IPS-11a (cell line): ENCODE measurements around the gene RSPO4.

Experiments
- H3K4me3 ChIP-seq: one replicate; pipeline ENCODE4 v1.5.1; 2013; ENCODE audit warnings: low read depth, low read length, control low read depth

Gene RSPO4

GRCh38 chr20:944774-945410, 57.2 kb downstream of the RSPO4 start:
- H3K4me3 ChIP-seq: no peak overlapping the region

- H3K4me3 ChIP-seq: no peak overlapping the region
Observed at GRCh38 chr20:944148-944547, 58.0 kb downstream of the RSPO4 start.

DNA sequence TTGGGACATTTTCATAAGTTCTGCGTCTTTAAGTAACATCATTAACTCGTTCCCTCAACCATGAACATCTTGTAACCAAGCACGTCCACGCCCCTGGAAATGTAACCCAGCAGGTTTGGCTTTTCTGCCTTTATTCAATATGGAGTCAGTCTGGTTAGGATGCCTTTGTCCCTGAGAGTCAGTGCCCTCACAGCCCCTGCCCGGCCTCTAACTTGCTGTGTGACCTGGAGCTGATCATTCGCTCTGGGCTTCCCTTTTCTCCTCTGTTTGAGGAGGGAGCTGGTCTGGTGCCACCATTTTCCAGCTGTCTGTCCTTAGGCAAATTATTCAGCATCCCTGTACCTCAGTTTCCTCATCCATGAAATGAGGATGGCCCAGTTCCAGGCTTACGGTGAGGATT, 59.5 kb downstream of the RSPO4 start:
- H3K4me3 ChIP-seq: no peak overlapping the region

- no peak overlapping the region for H3K4me3 ChIP-seq
Observed at GRCh38 chr20:940926-941325, 61.2 kb downstream of the RSPO4 start.

GRCh38 chr20:939606-940005, 62.5 kb downstream of the RSPO4 start:
- no peak overlapping the region for H3K4me3 ChIP-seq

DNA sequence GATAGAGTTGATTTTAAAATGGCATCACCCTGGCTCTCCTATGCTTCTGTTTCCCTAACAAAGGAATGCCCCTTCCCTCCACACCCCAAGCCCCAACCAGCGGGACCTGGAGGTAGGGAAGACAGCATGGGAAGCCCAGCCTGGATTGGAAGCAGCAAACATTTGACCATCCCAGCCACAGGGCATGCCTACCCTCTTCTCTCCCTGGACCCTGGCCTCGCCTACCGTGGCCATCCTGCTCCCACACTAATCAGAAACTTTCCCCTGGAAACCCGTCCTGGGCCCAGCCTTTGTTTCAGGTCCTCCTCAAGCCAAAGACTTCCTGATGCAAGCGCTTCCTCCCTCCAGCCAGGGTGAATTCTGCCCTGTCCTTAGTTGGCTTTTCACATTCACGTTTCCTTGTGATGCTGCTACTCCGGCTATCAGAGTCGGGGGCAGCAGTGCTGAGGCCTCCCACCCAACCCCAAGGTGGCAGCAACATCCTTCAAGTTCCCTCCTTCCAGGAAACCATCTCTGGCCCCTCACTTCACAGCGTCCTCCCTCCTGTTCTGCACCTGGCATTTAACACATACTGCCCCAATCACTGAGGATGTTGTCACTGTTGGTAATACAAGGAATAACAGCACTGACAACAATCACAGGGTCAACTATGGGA, 67.8 kb downstream of the RSPO4 start:
- no peak overlapping the region for H3K4me3 ChIP-seq

- H3K4me3 ChIP-seq: no peak overlapping the region
Observed at GRCh38 chr20:933029-933428, 69.1 kb downstream of the RSPO4 start.

- no peak overlapping the region for H3K4me3 ChIP-seq
Observed at GRCh38 chr20:931401-931800, 70.7 kb downstream of the RSPO4 start.

DNA sequence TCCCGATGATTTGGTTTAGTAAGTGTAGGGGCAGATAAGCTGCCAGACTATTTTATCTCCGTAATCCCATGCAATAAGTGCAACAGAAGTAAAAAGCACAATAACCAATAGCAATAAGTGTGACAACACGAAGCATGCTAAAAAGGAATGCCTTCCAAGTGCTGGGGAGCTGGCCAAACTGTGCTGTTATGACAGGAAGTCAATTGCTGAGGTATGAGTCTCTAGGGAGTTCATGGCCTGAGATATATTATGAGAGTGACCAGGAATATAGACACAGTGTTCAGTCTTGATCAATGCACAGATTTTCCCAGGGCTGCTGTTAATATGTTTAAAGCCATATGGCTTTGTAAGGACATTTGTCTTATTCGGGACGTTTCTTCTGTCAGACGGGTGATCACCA, 75.4 kb downstream of the RSPO4 start:
- H3K4me3 ChIP-seq: no peak overlapping the region

- no peak overlapping the region for H3K4me3 ChIP-seq
Observed at GRCh38 chr20:925516-925915, 76.6 kb downstream of the RSPO4 start.

DNA sequence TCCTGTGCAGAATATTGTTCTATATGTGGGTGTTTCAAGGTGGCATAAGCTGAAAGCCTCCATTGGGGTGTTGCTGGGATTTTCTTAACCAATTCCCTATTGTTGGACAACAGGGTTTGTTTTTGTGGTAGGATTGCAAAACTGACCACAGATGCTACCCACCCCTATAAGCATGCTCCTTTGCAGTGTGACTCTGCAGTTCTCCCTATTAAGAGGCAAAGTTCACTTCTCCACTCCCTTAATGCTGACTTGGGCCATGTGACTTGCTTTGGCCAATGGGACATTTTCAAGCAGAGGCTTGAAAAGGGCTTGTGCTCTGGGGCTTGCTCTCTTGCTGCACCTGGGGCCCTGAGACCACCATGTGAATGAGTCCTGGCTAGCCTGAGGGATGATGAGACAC, 77.5 kb downstream of the RSPO4 start:
- no peak overlapping the region for H3K4me3 ChIP-seq

- no peak overlapping the region for H3K4me3 ChIP-seq
Observed at GRCh38 chr20:922781-923180, 79.3 kb downstream of the RSPO4 start.

GRCh38 chr20:921068-921467, 81.0 kb downstream of the RSPO4 start:
- no peak overlapping the region for H3K4me3 ChIP-seq

DNA sequence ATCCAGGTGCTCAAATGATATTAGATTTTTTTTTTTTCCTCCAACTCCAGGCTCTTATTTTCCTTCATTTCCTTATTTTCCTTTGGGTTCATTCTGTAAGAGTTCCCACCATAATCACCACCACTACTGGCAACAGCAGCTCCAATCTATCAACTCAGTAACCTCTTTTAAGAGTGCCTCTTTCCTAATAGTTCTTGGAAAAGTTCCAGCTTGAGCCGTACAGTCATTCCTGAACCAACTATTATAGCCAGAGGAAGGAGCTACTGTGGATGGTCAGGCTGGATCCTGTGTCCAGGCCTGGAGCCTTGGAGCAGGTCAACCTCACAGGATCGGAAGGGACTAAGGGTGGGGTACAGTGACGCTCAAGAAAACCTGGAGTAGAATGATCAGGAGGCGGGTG, 81.8 kb downstream of the RSPO4 start:
- no peak overlapping the region for H3K4me3 ChIP-seq

DNA sequence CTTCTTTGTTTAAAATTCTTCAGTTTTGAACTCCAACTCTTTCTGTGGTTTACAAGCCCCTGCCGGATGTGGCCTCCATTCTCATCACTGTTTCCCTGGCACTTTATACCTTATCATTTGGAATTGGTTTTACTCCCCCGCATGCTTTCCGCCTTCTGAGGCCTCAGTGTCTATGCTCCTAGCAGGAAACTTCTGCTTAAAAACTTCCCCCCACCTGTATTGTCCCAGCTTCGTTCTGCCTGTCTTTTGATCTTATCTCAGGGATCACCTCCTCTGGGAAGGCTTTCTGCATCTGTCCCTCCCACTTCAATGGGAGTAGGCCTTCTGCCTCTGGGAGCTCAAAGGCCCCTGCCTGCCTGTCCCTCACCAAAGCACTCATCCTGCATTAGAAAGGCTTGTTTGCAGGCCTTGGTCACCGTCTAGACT, 82.6 kb downstream of the RSPO4 start:
- no peak overlapping the region for H3K4me3 ChIP-seq

GRCh38 chr20:917416-917815, 84.7 kb downstream of the RSPO4 start:
- no peak overlapping the region for H3K4me3 ChIP-seq

DNA sequence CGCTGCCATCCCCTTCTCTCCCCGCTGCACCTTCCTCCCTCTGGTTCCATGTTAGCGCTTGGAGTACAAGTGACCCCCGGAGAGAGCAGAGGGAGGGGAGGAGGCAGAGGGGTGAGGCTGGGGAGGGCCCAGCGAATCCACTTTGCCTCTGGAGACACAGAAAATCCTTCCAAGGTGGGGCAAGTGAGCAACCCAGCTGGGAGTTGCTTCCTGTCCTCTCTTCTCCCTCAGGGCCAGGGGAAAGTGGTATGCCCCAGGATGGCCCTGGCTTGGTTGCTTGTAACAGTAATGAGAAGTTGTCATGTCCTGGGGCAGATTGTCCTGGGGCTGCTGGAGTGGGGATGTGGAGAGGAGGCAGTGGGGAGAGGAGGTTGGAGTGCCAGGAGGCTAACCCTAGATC, 85.3 kb downstream of the RSPO4 start:
- H3K4me3 ChIP-seq: no peak overlapping the region

DNA sequence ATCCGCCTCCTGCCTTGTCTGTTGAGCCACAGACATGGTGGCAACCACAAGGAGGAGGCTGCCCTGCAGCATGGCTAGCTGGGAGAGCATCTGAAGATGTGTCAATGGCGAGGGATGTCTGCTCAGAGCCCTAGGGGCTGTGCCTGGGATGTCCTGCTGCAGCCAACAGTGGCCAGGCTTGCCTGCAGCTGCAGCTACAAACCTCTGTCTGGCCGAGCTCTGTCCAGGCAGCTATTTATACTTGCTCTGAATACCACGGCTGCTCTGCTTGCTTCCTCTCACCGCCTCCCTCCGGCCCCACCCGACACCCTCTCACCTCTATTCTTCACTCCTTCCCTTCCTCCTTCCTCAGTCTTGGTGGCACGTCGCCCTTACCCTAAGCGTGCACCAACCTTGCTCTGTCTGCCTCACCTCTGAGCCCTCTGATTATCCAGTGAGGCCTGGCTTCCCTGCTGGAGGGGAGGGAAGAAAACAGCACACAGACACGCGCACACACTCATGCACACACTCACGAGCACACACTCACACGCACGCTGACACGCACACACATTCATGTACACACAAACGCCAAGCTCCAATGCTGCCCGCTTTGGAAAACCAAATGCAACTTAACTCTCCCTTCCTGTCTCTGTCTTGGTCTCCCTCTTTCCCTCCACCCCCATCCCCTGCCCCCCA, 85.8 kb downstream of the RSPO4 start, which contains the start of gene ANGPT4:
TSS of gene ANGPT4 (minus strand) at position 210 of the 675 bp plus-strand sequence. CDS start at position 90, 120 bp downstream.
- H3K4me3 ChIP-seq: no peak within 1 kb of the TSS

GRCh38 chr20:914727-915498, 87.2 kb downstream of the RSPO4 start:
- H3K4me3 ChIP-seq: no peak overlapping the region

DNA sequence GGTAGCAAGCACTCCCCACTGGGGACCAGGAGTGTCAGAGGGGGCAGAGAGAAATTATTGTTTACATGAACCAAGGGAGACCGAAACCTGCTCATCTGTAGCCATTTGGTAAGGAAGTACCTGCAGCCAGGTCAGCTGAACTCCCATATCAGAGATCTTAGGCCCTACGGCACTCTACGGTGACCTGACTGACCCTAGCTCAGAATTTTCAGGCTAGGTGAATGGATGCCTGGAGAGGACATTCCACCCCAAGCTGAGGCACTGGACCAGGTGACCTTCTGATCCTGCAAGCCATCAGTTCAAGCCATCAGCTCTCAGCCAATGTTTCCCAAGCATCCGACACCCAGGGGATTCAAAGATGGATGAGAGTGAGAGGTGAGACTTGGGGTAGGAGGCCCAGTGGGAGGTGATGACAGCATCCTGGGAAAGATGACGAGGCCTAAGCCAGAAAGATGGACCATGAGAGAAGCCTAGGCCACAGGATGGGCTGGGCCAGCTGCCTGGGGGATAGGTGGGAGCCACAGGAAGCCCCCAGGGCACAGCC, 88.7 kb downstream of the RSPO4 start:
- H3K4me3 ChIP-seq: no peak overlapping the region
